22Rv1 (cell line): Measurements from ENCODE around the gene PYY.

ENCODE experiments used
- ZFX ChIP-seq: fragments of 450-650 bp; IDR thresholded peaks from 2 replicates; pipeline ENCODE4 v1.6.1; 2017; ENCODE audit warnings: antibody characterized with exemption, borderline replicate concordance
- TF ChIP-seq, protein P1 (sequence below): fragments of 450-650 bp; IDR thresholded peaks from 2 replicates; pipeline ENCODE4 v1.5.1; 2017; ENCODE audit warnings: mild to moderate bottlenecking

DNA sequence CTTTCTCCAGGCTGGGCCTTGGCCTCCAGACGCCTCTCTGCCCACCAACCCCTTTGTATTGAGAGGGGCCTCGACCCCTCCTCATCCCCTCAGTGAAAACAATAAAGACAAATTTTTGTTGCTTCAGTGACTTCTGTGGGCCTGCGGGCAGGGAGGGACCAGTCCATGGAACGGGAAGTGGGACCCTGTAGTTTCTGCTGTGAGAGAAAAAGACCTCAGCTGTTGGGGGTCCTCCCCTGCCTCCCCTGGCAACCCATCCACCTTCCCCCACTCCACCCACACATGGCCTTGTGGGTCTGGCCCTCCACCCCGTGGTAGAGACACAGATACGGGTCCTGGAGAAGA, 14.9 kb downstream of the PYY start:
- TF ChIP-seq, protein P1, sequence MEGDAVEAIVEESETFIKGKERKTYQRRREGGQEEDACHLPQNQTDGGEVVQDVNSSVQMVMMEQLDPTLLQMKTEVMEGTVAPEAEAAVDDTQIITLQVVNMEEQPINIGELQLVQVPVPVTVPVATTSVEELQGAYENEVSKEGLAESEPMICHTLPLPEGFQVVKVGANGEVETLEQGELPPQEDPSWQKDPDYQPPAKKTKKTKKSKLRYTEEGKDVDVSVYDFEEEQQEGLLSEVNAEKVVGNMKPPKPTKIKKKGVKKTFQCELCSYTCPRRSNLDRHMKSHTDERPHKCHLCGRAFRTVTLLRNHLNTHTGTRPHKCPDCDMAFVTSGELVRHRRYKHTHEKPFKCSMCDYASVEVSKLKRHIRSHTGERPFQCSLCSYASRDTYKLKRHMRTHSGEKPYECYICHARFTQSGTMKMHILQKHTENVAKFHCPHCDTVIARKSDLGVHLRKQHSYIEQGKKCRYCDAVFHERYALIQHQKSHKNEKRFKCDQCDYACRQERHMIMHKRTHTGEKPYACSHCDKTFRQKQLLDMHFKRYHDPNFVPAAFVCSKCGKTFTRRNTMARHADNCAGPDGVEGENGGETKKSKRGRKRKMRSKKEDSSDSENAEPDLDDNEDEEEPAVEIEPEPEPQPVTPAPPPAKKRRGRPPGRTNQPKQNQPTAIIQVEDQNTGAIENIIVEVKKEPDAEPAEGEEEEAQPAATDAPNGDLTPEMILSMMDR, result no peak
- TF ChIP-seq ZFX, result no peak
